Sigmoid colon (tissue), 7 donors: ENCODE data around the gene NDUFA7. TPM values are rescaled to one million over a fixed set of nuclear protein-coding genes. Genes with fewer than 3 reads are reported as not detected.
"Not testable (repeated sequence)": the region's sequence is repeated elsewhere in the genome, so short reads cannot be mapped to it uniquely, and the experiment has no call there.

Experiments used
- DNase-seq: peaks from one replicate; pipeline ENCODE4 v3.0.0-alpha.2; 2019
- H3K27ac ChIP-seq, 4 donors: fragments of 200-600 bp; sonication (generic); one replicate each; pipeline ENCODE4 v1.5.1; 2016 to 2019; ENCODE audit warnings: mild to moderate bottlenecking in 1 of 4
- H3K27me3 ChIP-seq, 3 donors: fragments of 200-600 bp; sonication (generic); one replicate each; pipeline ENCODE4 v1.5.1; 2019; ENCODE audit warnings: mild to moderate bottlenecking in 1 of 3
- H3K36me3 ChIP-seq, 4 donors: fragments of 200-600 bp; sonication (generic); one replicate each; pipeline ENCODE4 v1.5.1; 2016 to 2019
- H3K4me1 ChIP-seq, 4 donors: fragments of 200-600 bp; sonication (generic); one replicate each; pipeline ENCODE4 v1.5.1; 2017 to 2019
- H3K4me3 ChIP-seq, 4 donors: fragments of 200-600 bp; sonication (generic); one replicate each; pipeline ENCODE4 v1.5.1; 2017 to 2019; ENCODE audit warnings: mild to moderate bottlenecking in 2 of 4, moderate library complexity in 1 of 4
- H3K9me3 ChIP-seq, 4 donors: fragments of 200-600 bp in 3 of 4; sonication (generic) in 3 of 4; one replicate each; pipeline versions ENCODE4 v1.5.1 to v1.6.1; 2013 to 2019
- EP300 ChIP-seq, 4 donors: sonication (generic); formaldehyde crosslinking; IDR thresholded peaks; one replicate each; pipeline ENCODE4 v1.6.1; 2017; ENCODE audit warnings: antibody characterized with exemption in 4 of 4
- POLR2A ChIP-seq, 2 donors: fragments of 450-650 bp; IDR thresholded peaks; one replicate each; pipeline ENCODE4 v1.6.1; 2016; ENCODE audit warnings: antibody characterized with exemption in 2 of 2, mild to moderate bottlenecking in 2 of 2, moderate library complexity in 2 of 2
- POLR2AphosphoS5 ChIP-seq, 4 donors: sonication (generic); formaldehyde crosslinking; IDR thresholded peaks; one replicate each; pipeline ENCODE4 v1.6.1; 2017; ENCODE audit warnings: antibody characterized with exemption in 4 of 4
- WGBS, 2 donors: extraction: QIAGEN DNeasy Blood & Tissue Kit; methylation state at CpG; one replicate each; pipeline ENCODE4 v1.1.7; 2013; 5-methylcytosine and 5-hydroxymethylcytosine counted together
- intact Hi-C: fragments of 100-400 bp; cut with DNase I; formaldehyde crosslinking; loops from one replicate; pipeline ENCODE4 v1.15.1; 2023
- polyA plus RNA-seq, 3 donors: library from polyadenylated mRNA; stranded (reverse); fragments of 200-250 nt; gene quantifications; one replicate each; pipeline ENCODE4 v1.2.3, GENCODE V29; 2013
- total RNA-seq, 4 donors: library from RNA; depleted of rRNA; stranded (reverse); fragments of >200 nt; gene quantifications; one replicate each; pipeline ENCODE4 v1.1.0, GENCODE V29; 2016
- TF ChIP-seq, protein P1 (sequence below), 4 experiments: fragments of 450-650 bp in 3 of 4; fragments of 200-600 bp in 1 of 4; IDR thresholded peaks; one replicate each; pipeline ENCODE4 v1.5.1; 2016 to 2019; ENCODE audit warnings: antibody characterized with exemption in 4 of 4, mild to moderate bottlenecking in 3 of 4, moderate library complexity in 2 of 4
- donor health status: healthy with polysubstance abuse.
- donor health status: Bipolar disorder and iron deficiency.
- donor health status: healthy.

NDUFA7 gene
- total and polyA plus RNA-seq, 7 donors, result 21.0 to 146 (median 35.5) TPM

DNA sequence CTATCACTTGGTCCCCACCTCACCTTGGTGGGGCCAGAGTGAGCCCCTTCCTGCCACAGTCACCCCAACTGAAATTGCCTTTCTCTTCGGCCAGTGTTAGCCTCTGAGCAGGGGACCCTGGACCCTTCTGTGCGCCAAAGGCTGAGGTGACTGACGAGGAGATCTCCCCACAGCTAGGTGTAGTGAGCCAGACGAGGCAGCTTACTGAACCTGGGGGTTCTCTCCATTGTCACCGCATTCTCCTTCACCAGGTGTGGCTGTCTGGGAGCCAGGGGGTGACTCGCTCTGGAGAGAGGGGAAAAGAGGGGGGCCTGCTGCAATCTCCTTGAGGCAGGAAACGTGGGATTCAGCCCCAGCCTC, 1.4 kb upstream of the NDUFA7 start:
- peaks cover 0 to 16% (median 0%) of the 10 kb centered on the region in 4 donors for H3K36me3 ChIP-seq
- 38 to 68% methylated on average over 7 of the region's 7 CpGs for WGBS, 2 donors
- peak overlapping the region in 3 of 4 donors; percentile 75 to 84 (median 77) for H3K4me3 ChIP-seq
- DNase-seq, result no peak
- peak overlapping the region in 3 of 4 donors; percentile 88 to 92 (median 92) for H3K27ac ChIP-seq
- intact Hi-C loops, result loop anchor here (5.0 kb wide), 1 partner anchor 510 kb away; the partner anchor contains the start of genes MBD3L1 and ZNF558
- no peak for TF ChIP-seq POLR2AphosphoS5 (IDR thresholded peaks at IDR 0.05)
- TF ChIP-seq POLR2A (IDR thresholded peaks at IDR 0.05), result no peak
- no peak for TF ChIP-seq EP300 (IDR thresholded peaks at IDR 0.05)
- TF ChIP-seq, protein P1, sequence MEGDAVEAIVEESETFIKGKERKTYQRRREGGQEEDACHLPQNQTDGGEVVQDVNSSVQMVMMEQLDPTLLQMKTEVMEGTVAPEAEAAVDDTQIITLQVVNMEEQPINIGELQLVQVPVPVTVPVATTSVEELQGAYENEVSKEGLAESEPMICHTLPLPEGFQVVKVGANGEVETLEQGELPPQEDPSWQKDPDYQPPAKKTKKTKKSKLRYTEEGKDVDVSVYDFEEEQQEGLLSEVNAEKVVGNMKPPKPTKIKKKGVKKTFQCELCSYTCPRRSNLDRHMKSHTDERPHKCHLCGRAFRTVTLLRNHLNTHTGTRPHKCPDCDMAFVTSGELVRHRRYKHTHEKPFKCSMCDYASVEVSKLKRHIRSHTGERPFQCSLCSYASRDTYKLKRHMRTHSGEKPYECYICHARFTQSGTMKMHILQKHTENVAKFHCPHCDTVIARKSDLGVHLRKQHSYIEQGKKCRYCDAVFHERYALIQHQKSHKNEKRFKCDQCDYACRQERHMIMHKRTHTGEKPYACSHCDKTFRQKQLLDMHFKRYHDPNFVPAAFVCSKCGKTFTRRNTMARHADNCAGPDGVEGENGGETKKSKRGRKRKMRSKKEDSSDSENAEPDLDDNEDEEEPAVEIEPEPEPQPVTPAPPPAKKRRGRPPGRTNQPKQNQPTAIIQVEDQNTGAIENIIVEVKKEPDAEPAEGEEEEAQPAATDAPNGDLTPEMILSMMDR (IDR thresholded peaks at IDR 0.05), result no peak
- H3K9me3 ChIP-seq, result peaks cover 0 to 3% (median 0%) of the 10 kb centered on the region in 4 donors
- no peaks in the 10 kb centered on the region for H3K27me3 ChIP-seq
- H3K4me1 ChIP-seq, result peaks cover 0 to 37% (median 29%) of the 10 kb centered on the region in 4 donors

GRCh38 chr19:8321986-8322637, 937 bp upstream of the NDUFA7 start:
- WGBS, 2 donors, result 5 to 22% methylated on average over 30 of the region's 30 CpGs
- Histone ChIP-seq H3K36me3 (peaks cover 0 to 19% (median 0%) of the 10 kb centered on the region in 4 donors), H3K27me3 (no peaks in the 10 kb centered on the region), H3K27ac (peak overlapping the region; percentile 88 to 92 (median 92)), H3K9me3 (peaks cover 0 to 3% (median 0%) of the 10 kb centered on the region in 4 donors), H3K4me3 (peak overlapping the region; percentile 75 to 93 (median 80)), H3K4me1 (peaks cover 0 to 37% (median 29%) of the 10 kb centered on the region in 4 donors)
- no peak for DNase-seq
- TF ChIP-seq POLR2A (IDR thresholded peaks at IDR 0.05) (no peak), EP300 (IDR thresholded peaks at IDR 0.05) (no peak)
- TF ChIP-seq, protein P1 (IDR thresholded peaks at IDR 0.05), result no peak
- intact Hi-C loops, result loop anchor here (5.0 kb wide), 1 partner anchor 510 kb away; the partner anchor contains the start of genes MBD3L1 and ZNF558

GRCh38 chr19:8320564-8321066, 560 bp downstream of the NDUFA7 start:
- DNase-seq, result no peak
- no peaks in the 10 kb centered on the region for H3K9me3 ChIP-seq
- H3K36me3 ChIP-seq, result peaks cover 2 to 34% (median 4%) of the 10 kb centered on the region in 4 donors
- 1 to 2% methylated on average over 16 of the region's 16 CpGs for WGBS, 2 donors
- intact Hi-C loops, result loop anchor here (5.0 kb wide), 1 partner anchor 512 kb away; the partner anchor contains the start of genes MBD3L1 and ZNF558
- TF ChIP-seq POLR2AphosphoS5 (IDR thresholded peaks at IDR 0.05) (no peak), POLR2A (IDR thresholded peaks at IDR 0.05) (no peak), EP300 (IDR thresholded peaks at IDR 0.05) (no peak)
- TF ChIP-seq, protein P1 (IDR thresholded peaks at IDR 0.05), result no peak
- H3K4me1 ChIP-seq, result peaks cover 0 to 37% (median 29%) of the 10 kb centered on the region in 4 donors
- peak overlapping the region; percentile 88 to 92 (median 92) for H3K27ac ChIP-seq
- H3K27me3 ChIP-seq, result no peaks in the 10 kb centered on the region
- H3K4me3 ChIP-seq, result peak overlapping the region; percentile 75 to 93 (median 80)

GRCh38 chr19:8319807-8320520, 1.2 kb downstream of the NDUFA7 start:
- 85 to 86% methylated on average over 19 of the region's 19 CpGs for WGBS, 2 donors
- H3K9me3 ChIP-seq, result no peaks in the 10 kb centered on the region
- H3K36me3 ChIP-seq, result peaks cover 7 to 41% (median 8%) of the 10 kb centered on the region in 4 donors
- H3K27me3 ChIP-seq, result no peaks in the 10 kb centered on the region
- peaks cover 0 to 37% (median 29%) of the 10 kb centered on the region in 4 donors for H3K4me1 ChIP-seq
- TF ChIP-seq EP300 (IDR thresholded peaks at IDR 0.05), result no peak
- TF ChIP-seq POLR2A (IDR thresholded peaks at IDR 0.05), result no peak
- no peak for TF ChIP-seq POLR2AphosphoS5 (IDR thresholded peaks at IDR 0.05)
- TF ChIP-seq, protein P1 (IDR thresholded peaks at IDR 0.05), result no peak
- DNase-seq, result no peak
- intact Hi-C loops, result loop anchor here (5.0 kb wide), 1 partner anchor 512 kb away; the partner anchor contains the start of genes MBD3L1 and ZNF558
- peak overlapping the region; percentile 75 to 93 (median 80) for H3K4me3 ChIP-seq
- H3K27ac ChIP-seq, result peak overlapping the region in 3 of 4 donors; percentile 88 to 92 (median 92)

GRCh38 chr19:8318835-8319234, 2.3 kb downstream of the NDUFA7 start:
- DNase-seq, intact Hi-C loops, H3K27me3 ChIP-seq, H3K27ac ChIP-seq, H3K4me3 ChIP-seq, H3K9me3 ChIP-seq: not testable (repeated sequence)
- Histone ChIP-seq H3K36me3 (peaks cover 15 to 50% (median 18%) of the 10 kb centered on the region in 4 donors), H3K4me1 (peaks cover 0 to 35% (median 29%) of the 10 kb centered on the region in 4 donors)
- 81 to 85% methylated on average over 9 of the region's 9 CpGs for WGBS, 2 donors
